HL-60/S4 treated with retinoic acid at 250 ng/mL for 4 days and 3 days (cell line): ENCODE measurements around the gene PLIN1.

Experiments used
- in situ Hi-C: fragments of 300-500 bp; cut with MboI; formaldehyde crosslinking; loops from 2 replicates; pipeline ENCODE4 v1.7.0; 2022; ENCODE audit warnings: low sequenced_read_pairs

The PLIN1 gene

GRCh38 chr15:89672221-89673164 is 6.7 kb downstream of the PLIN1 start:
- in situ Hi-C loops: no loop called here

GRCh38 chr15:89671687-89672086 is 7.5 kb downstream of the PLIN1 start:
- in situ Hi-C loops: no loop called here

DNA sequence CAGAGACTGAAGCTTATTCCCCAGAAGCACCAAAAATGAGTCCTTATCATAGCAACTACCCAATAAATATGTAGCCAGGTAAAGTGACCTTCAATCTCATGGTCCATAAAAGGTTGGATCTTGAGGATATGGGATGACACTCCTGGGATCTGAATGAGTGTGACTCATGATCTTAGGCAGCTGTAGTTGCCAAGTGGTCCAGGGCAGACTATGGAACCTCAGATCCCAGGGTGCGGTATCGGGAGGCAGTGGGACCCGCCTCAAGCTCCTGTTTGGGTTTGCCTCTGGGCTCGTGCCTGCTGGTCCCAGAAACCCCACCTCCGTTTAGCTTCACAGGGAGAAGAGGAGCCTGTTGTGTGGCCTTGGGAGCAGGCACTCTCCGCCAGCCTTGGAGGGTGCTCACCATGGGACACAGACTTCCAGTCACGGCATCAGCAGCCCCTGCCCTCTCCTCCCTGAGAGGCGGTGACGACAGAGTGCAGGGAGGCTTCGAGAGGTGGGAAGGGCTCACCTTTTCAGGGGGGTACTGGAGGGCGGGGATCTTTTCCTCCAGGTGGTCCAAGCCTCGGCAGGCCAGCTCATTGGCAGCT is 8.1 kb downstream of the PLIN1 start:
- in situ Hi-C loops: no loop called here

DNA sequence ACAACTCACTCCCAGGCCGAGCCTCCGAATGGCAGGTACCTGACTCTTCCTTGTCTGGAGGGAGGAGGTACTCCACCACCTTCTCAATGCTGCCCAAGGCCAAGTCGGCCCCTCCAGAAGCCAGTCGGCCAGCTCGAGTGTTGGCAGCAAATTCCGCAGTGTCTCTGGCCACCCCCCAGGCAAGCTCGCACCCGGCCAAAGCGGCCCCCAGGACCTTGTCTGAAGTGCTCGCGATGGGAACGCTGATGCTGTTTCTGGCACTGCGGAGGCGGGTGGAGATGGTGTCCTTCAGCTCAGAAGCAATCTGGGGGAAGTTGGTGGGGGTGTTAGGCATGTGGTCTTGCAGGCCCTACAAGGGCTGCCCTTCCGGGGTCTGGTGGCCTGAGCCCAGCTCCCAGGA is 9.2 kb downstream of the PLIN1 start:
- in situ Hi-C loops: no loop called here

- in situ Hi-C loops: no loop called here
These were observed 9.8 kb downstream of the PLIN1 start for GRCh38 chr15:89669309-89669865.

- in situ Hi-C loops: no loop called here
These were observed 11.0 kb downstream of the PLIN1 start for GRCh38 chr15:89668171-89668570.

DNA sequence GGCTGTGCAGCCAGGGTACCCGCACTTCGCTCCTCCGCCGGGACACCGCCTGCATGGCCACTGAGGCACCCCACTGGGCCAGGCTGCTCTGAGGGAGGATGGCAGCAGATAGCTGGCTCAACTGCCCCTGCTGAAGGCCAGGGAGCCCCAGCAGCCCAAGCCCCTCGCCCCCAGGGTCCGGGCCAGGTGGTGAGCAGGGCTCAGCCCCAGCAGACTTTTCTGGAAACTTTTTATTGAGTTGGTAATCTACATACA is 11.5 kb downstream of the PLIN1 start:
- in situ Hi-C loops: no loop called here

DNA sequence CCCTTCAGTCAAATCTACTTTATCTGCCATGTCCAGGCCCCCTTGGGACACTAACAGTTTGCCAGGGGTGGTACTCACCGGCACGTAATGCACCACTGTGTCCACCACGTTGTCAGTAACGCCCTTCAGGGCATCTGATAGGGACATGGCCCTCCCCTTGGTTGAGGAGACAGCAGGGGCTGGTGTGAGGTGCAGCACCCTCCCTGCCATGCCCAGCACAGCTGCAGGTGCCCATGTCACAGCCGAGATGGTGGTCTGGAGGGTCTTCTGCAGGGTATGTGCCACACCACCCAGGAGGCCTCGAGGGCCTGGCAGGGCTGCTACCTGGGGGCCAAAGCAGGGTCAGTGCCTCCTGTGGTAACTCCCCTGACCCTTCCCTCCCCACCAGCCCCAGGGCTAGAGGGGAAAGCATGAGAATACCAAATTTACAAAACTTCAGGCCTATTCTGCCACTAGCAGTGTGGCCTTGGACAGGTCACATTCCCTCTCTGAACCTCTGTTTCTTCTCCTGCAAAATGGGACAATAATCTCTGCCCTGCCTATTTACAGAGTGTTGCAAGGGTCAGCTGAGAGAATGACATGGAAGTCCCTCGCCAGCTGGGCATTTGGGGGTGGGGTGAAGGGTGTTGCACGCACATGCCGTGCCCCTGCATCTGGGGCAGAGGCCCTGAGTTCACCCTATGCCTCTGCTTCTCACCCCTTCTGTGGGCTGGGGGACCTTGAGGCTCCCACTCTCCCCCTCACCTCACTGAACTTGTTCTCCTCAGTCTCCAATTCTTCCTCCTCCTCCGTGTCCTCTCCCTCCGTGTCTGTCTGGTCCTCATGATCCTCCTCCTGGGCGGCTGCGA is 12.1 kb downstream of the PLIN1 start:
- in situ Hi-C loops: no loop called here

DNA sequence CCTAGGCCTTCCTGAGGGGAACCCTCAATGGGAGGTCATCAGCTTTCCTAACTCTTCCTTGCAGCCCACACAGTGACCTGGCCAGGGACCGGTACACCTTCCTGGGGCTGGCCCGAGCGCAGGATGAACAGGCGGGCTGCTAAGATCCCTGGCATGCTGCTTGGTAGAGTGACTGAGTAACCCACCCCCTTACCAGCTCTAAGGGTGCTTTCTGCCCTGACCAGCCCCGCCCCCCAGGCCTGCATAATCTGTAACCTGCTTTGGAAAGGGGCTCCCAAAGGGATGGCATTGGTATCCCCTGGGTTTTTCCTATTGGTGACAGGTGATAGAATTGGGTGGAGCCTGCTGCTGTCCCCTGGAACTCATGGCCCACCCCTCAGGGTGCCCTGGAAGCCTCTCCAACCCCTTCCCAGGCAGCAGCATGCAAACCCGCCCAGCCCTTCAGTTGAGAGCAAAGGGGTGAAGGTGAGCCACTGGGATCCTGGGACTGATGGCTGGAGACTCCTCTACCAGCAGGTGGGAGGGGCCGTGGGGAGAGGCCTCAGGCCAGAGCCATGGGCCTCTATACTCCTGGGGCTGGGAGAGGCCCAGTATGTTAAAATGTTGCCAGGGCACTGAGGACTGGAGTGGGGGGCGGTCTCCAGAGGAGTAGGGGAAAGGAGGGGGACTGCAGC is 12.8 kb downstream of the PLIN1 start:
- in situ Hi-C loops: no loop called here

GRCh38 chr15:89665449-89666181 is 13.6 kb downstream of the PLIN1 start:
- in situ Hi-C loops: no loop called here

DNA sequence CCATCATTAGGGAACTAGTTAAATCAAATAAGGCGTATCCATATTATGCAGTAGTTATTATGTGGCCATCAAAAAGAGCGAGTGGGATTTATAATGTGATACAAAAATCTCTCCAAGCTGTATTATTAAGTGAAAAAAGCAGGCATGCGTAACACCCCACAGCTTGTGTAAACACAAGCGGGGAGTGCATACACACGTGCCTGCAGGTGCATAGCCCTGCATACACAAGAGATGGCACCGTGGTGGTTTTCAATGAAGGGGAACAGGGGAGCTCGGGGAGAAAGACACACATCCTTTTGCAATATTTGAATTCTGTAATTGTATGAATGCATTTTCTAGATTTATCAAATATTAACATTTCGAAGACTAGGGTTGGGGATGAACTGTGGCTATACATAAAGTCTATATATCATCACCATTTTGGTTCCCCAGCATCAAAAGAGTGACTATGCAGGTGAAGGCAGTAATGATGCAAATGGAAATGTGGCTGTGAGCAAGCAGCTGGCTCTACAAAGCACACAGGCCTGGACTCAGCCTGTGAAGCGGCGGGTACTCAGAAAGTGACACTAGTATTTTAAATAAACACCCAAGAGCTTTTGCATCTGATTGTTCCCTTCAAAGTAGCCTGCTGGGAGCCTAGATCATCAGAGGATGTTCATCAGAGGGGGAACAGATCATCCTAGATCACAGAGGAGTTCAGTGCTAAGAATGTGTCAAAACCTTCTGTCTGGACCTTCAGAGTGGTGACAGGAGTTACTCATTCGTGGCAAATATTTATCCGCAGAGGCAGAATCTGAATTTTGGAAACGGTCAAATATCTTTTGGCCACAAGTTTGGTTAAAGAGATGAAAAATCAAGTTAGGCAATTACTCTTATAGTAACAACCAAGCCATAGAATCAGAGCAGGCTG is 14.5 kb downstream of the PLIN1 start:
- in situ Hi-C loops: no loop called here

GRCh38 chr15:89662893-89663626 is 16.1 kb downstream of the PLIN1 start:
- in situ Hi-C loops: no loop called here

- in situ Hi-C loops: no loop called here
These were observed 18.6 kb downstream of the PLIN1 start for GRCh38 chr15:89660556-89660955.

- in situ Hi-C loops: no loop called here
These were observed 19.9 kb downstream of the PLIN1 start for GRCh38 chr15:89659295-89659694.

DNA sequence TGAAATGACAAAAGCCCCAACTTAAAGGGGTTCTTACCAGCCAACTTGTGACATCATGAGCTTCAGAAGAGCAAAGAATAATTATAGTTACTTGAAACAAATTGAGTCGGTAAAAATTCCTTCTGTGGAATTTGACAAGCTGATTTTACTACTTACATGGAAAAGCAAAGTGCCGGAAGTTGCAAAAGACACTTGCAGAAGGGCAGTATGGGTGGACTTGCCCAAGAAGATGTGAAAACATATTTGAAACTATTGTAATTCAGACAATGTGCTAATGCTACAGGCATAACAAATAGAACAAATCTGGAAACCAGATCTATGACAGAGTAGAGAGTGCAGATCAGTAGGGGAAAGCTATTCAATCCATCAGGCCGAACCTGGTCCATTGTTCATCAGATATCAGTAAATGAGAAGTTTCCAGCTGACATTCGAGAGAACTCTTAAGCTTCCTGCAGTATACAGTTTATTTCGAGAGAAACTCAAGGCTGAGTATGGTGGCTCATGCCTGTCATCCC is 21.4 kb downstream of the PLIN1 start:
- in situ Hi-C loops: no loop called here

DNA sequence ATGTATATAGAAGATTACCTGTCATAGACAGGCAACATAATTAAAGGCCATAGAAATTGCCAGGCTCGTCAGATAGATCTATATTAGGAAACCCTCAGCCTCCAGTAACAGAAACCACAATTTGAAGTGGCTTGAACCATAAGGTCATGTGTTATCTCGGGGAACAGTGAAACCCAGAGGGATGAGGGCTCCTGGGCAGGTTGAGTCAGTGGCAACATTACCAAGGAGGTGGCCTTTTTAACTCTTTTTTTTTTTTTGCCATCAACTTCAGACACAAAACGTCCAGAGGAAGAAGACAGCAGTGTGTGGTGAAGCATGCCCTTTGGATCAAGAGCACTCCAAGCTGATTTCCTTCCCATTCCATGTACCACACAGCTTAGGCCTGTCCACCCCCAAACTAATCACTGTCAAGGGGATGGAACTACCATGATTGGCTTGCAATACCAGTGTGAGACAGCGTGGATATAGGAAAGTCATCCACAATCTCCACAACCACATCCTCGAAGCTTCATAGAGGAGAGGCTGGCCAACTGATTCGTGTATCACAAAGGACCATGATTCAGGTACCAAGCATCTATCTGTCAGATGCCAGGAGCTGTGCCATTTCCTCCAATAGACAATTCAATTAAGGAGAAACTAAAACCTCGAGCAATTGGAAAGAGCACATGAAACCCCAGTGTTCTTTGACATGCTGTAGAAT is 22.9 kb downstream of the PLIN1 start:
- in situ Hi-C loops: no loop called here
